ENCODE results near the gene LHX3.

DNA sequence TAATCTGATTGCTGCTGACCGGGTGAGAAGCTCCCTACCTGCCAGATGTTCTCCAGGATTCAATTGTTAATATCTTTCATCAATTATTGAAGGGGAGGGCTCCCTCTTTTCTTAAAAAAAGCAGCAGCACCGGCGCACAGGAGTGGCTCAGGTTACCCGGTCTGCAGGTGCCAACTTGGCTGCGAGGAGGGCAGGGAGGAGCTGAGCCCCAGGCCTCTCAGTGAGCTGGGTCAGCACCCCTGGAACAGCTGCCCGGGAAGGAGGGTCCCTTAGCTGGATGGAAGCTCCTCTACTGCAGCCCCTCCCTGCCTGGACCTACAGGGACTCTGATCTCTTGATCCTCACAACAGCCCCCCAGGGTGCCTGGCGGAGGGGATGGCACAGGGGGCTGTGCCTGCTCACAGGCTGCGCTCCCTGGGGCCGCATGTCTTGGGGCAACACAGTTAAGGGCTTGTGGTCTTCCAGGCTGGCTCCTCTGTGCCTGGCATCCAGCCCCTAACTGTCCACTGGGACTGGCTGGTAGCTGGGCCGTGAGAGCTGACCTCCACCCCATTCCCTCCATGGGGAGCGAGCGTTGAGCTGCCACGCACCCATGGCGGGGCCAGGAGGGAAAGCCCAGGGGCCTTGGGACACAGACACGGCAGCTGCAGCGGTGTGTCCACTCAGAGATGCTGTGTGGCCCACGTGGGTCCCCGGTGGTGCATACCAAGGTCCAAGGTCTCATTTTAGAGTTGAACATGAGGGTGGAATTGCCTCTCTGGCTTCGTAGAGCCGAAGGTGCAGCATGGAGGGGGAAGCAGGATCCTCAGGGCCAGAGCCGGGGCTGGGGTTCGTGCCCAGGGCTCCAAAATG lies 57.7 kb downstream of the LHX3 start:
- TF ChIP-seq, protein P1, sequence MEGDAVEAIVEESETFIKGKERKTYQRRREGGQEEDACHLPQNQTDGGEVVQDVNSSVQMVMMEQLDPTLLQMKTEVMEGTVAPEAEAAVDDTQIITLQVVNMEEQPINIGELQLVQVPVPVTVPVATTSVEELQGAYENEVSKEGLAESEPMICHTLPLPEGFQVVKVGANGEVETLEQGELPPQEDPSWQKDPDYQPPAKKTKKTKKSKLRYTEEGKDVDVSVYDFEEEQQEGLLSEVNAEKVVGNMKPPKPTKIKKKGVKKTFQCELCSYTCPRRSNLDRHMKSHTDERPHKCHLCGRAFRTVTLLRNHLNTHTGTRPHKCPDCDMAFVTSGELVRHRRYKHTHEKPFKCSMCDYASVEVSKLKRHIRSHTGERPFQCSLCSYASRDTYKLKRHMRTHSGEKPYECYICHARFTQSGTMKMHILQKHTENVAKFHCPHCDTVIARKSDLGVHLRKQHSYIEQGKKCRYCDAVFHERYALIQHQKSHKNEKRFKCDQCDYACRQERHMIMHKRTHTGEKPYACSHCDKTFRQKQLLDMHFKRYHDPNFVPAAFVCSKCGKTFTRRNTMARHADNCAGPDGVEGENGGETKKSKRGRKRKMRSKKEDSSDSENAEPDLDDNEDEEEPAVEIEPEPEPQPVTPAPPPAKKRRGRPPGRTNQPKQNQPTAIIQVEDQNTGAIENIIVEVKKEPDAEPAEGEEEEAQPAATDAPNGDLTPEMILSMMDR (IDR thresholded peaks at IDR 0.05), result no peak
- TF ChIP-seq POLR2A (IDR thresholded peaks at IDR 0.05), result no peak
- TF ChIP-seq POLR2AphosphoS5 (IDR thresholded peaks at IDR 0.05; ENCODE audit: insufficient read depth in 1 of 2, low read depth in 1 of 2), result no peak
